Hematopoietic multipotent progenitor cell treated with erythropoietin and hydrocortisone succinate and interleukin-3 and kit ligand, for 6 days (in vitro differentiated cells): ENCODE results near the gene SPSB1.

Source experiments
- DNase-seq: peaks from one replicate; pipeline ENCODE4 v3.0.0-alpha.2; 2015

The SPSB1 gene

DNA sequence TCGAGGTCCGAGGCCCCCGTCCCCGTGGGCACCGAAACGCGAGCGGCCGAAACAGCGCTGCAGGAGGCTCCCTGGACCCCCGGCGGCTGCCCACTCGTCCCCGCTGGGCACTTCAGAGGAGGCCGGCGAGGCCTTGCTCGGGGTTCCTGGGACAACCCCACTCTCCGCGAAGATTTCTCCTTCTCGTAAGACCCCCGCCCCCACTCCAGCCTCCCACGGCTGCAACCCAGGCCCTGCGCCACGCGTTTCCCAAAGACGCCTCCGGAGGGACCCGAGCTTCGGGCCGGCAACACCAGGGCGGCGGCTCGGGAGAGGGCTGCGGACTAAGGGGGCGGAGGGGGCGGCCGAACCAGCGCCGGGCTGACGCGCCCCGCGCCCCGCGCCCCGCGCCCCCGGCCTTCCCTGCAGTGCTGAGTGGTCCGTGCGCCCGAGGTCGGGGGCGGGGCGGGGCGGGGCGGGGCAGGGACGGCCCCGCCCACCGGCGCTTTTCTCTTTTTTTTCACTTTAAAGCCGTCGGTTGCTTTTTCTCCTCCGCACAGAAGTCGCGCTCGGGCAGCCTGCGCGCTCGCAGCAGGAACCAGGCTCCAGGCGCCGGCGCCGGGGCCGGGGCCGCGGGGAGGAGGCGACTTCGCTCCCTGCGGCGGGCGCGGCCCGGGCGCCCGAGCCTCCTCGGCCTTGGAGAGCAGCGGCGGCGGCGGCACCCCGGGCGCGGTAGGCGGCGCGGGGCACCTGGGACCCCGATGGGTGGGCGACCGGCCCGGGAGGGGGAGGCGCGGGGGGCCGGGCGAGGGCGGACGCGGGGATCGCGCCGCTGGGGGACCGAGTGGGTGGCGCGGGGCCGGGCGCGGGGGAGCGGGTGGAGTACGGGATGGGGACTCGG, at the start of gene SPSB1:
Gene SPSB1 (plus strand): TSS at position 534 of the 880 bp plus-strand sequence. CDS start 62,998 bp downstream, outside the sequence.
- peak; percentile 81 for DNase-seq

DNA sequence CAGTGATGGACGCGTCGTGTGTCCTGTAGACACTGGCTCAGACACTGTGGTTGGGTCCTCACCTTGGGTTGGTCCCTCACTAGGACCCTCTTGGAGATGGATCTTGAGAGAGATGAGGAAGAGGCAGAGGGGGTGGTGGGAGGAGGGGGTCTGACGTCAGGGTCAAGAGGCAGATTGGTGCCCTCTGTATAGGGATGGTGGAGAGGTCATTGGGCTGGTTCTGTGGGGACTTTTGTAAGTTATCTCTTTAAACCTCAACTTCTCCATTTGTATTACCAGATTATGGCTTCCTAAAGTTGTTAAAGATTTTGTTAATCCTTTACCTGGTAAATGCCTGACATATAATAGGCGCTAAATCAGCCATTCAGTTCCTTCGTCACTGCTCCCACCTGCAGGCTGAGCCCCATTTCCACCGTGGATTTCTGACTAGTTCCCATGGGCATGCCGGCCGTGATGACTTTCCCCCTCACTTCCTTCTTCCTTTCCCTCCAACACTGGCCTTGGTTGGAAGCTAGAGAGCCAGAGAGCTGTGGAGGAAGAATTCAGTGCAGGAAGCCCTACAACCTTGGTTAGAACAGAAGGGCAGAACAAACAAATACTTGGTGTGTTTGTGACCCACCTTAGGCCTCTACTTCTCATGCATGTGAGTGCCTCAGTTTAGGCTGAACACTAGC, 49.5 kb upstream of the SPSB1 start:
- DNase-seq: peak; percentile 18

DNA sequence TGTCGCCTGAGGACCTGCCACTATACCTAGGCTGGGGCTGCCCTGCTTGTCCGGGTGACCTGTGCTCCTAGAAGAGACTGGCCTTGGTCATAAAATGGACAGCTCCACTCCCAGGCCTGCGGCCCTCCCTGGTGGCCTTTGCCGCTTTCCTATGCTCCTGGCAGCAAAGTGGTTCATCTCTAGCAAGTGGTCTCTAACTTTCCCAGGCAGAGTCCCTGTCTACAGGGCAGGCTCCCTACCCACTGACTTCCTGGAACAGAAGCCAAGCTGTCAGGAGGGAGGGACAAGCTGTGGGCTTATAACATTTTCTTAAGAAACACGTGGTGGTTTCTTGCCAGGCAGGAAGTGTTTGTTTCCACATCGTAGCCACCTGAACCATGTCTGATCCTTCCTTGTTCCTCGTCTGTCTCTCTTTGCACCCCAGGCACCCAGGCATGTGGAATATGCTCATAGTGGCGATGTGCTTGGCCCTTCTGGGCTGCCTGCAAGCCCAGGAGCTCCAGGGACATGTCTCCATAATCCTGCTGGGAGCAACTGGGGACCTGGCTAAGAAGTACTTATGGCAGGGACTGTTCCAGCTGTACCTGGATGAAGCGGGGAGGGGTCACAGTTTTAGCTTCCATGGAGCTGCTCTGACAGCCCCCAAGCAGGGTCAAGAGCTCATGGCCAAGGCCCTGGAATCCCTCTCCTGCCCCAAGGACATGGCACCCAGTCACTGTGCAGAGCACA, 48.0 kb upstream of the SPSB1 start:
- peak; percentile 41 for DNase-seq

DNA sequence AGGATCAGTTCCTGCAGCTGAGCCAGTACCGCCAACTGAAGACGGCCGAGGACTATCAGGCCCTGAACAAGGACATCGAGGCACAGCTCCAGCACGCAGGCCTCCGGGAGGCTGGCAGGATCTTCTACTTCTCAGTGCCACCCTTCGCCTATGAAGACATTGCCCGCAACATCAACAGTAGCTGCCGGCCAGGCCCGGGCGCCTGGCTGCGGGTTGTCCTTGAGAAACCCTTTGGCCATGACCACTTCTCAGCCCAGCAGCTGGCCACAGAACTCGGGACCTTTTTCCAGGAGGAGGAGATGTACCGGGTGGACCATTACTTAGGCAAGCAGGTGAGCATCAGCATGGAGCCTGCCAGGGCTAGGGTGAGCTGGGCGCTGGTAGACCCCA, 47.5 kb upstream of the SPSB1 start:
- DNase-seq: no peak

DNA sequence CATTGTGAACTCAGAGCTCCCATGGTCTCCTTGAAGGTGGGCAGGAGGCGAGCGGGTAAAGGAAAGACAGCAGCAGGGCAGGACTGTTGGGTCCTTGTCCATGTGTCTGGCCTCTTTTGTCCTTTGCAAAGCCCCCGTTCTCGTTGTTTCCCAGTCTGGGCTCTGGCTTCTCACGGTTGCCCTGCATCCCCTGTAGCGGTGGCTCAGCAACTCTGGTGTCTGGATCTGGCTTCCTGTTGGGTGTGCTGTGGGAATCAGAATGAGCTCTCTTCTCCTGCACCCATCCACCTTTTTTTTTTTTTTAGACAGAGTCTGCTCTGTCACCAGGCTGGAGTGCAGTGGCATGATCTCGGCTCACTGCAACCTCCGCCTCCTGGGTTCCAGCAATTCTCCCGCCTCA, 47.0 kb upstream of the SPSB1 start:
- no peak for DNase-seq

DNA sequence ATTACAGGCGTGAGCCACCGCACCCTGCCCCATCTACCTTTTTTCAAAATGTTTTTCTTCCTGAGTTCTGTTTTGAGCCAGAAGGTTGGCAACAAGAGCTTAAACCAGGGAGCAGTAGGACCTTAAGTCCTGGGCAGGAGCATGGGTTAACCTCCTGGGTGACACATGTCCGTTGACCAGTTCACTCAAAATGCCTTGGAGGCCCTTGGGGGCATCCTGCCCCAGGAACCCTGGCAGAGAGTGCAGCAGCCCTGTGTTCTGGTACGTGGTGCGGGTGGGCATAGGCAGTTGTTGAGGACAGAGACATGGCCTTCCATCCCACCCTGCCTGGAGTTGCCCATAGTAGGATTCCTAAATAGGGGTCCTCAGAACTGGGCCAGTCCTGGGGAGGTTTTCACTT, 46.5 kb upstream of the SPSB1 start:
- no peak for DNase-seq

DNA sequence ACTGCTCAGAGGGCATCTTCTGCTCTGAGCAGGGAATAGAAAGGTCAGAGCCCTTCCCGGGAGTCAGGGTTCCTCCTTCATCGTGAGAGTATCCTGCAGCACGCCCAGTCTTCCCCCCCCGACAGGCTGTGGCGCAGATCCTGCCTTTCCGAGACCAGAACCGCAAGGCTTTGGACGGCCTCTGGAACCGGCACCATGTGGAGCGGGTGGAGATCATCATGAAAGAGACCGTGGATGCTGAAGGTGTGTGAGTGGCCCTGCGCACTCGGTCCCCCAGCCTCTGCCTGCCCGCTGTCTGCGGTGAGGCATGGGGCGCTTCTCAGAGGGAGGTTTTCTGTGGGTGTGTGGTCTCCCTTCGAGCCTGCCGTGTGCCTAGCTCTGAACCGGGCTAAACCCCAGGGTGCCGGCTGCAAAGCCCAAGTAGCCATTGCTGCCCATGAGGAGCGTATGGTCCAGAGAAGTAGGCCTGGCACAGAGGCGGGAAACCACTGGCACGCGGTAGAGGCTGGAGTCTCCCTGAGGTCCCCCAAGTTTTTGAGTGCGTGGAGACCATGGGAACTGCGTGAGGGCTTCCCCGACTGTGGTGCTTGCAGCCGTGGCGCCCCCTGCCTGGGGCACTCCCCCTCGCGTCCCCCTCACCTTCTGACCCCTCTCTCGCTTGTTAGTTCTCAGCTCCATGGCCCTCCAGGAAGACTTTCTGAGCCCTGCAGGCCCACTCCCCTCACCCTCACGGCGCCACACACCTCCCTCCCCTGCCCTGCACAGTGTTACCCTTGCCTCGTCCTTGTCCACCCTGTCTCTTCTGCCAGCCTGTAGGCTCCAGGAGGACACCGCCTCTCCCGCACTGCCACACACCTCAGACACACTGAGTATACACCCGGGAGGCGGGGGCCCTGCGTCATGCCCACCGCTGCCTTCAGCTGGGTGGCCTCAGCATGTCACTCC, 45.6 kb upstream of the SPSB1 start:
- no peak for DNase-seq

DNA sequence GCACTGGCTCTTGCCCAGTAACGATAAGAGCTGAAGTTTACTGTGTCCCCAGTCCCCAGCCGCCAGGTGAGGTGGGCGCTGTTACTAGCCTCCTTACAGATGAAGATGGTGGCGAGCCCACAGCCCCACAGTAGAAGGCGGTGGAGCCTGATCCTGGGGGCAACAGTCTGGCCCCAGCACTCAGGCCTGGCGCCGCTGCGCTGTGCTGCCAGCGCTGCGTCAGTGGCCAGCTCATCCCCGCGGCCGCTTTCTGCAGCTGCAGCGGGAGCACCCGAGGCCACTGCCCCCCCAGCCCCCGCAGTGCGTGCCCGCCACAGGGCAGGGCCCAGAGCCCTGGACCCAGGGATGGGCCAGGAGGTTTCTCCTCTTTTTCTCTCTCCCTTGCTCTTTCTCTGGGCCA, 44.8 kb upstream of the SPSB1 start:
- no peak for DNase-seq

DNA sequence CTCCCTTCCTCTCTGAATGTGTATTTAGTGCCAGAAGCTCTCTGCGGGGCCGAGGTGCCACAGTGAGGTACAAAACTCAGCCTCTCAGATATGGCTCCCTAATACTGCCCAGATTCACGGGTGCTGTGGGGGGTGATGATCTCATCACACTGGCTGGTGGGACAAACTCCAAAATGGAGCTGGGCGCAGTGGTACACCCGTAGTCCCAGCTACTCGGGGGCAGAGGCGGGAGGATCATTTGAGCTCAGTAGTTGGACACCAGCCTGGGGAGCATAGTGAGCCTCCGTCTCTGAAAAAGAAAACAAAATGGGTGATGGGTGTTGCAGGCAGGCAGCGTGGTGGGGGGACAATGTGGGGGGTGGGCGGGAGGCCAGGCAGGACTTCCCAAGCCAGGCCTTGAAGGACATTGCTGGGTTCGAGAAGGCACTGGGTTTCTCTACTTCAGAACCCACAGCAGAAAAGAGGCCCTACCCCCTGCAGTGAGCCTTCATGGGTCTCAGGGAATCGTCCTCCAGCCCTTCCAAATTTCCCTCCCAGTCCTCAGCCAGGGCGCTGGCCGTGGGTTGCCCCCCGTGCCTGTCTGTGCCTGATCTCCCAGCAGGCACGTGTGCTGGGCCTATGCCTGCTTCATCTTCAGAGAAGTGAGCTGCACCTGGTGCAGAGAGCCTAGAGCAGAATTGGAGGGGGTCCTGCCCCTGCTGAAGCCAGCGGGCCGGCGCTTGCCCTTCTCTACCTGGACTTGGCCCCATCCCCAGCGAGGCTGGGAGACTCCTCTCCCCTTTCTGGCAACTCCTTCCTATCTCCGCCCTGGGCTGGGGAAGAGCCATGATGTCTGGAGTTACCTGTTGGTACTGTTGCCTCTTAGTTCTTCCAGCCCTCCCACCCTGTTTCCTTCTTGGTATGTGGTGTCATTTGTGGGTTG, 44.1 kb upstream of the SPSB1 start:
- no peak for DNase-seq

DNA sequence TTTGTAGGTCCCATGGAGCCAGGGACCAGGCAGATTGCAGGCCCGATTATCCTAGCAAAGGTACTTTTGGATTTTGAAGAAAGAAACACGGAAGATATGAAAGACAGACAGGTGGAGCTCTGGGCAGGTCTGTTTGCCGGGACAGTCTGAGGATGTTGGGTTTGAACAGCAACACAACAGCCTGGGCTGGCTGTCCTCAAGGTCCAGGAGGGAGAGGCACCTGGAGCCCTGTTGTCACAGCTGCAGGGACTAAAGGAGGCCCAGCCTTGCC, 43.5 kb upstream of the SPSB1 start:
- no peak for DNase-seq

DNA sequence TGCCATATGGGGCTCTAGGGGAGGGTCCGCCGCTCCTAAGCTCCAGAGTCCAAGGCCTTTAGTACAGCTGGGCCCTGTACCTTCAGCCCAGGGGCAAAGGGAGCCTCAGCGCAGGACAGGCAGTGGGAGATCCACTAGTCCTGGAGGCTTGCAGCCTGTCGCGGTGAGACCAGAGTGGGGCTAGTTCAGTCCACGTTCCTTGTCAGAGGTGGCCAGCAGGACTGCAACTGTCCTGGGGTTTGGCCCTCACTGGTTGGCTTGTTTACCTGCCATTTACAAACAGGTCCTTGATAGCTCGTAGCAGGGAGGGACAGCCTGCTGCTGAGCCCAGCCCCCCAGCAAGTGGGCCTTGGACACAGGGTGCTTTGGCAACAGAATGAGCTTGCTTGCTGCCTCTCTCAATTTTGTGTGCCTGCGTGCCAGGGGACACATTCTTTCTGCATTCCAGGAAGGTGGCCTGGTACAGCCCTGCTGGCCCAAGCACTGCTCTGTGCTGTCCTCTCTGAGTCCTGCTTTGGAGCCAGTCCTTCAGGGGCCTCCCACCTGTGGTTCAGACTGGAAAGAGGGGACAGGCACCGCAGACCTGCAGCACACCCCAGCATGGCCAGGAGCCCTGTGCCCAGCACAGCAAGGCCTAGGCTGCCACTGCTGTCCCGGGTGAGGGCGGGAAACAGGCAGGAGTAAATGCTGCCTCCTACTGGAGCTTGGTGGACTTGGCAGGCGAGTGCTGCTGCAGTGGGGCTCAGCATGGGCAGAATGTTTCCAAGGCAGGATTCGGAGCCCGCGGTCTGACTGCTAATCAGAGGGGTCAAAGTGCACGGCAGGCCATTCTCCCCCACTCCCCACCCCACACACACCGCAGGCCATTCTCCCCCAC, 42.9 kb upstream of the SPSB1 start:
- peak; percentile 69 for DNase-seq

DNA sequence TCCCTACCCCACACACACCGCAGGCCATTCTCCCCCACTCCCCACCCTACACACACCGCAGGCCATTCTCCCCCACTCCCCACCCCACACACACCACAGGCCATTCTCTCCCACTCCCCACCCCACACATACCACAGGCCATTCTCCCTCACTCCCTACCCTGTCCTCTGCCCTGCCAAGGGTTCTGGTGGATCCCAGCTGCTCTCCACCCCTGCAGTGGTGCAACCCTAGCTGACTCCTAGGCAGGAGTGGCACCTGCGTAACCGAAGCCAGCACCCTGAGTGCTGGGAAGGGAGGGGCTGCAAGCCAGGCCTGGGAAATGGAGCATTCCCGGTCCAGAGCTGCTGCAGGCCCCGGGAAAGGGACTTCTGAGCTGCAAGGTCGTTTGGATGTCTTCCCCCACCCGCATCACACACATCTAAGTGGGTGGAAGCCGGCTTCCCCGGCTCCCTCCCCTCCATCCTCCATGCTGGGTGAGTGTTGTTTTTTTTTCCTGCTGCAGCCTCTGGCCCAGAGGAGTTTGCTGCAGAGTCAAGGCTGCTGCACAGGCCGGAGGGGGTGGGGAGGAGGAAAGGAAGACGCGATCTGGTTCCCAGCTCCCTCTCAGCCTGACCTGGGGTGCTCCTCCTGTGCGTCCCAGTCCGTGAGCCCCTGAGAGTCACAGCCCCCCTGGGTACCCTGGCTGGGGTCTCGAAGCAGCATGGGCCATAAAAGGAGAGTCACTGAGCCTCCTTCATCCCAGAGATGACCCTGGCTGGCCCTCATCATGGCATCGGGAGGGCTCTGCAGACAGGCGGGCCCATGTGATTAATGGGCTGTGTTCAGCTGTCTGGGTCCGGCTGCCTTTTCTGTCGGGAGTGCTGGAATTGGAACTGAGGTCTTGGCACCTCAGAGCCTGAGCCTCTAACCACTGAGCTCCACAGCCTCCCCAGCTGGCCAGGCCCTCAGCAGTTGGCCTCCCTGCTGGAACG, 42.0 kb upstream of the SPSB1 start:
- no peak for DNase-seq

DNA sequence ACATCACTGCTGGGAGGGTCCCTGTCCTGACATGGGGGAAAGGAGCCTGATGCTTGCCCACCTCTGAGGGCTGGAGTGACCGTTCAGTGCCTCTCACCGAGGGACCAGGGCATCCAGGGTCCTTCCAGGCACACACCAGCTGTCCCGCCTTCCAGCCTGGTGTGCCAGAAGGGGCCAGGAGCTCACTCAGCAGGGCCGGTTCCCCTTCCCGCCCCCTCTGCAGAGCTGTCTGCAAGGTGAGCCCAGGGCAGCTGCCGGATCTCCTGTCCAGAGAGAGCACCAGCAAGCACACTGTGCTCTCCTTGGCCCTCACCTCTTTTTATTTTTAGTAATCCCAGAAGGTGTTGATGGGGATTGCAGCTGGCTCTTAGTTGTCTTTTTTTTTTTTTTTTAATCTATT, 41.2 kb upstream of the SPSB1 start:
- DNase-seq: no peak

DNA sequence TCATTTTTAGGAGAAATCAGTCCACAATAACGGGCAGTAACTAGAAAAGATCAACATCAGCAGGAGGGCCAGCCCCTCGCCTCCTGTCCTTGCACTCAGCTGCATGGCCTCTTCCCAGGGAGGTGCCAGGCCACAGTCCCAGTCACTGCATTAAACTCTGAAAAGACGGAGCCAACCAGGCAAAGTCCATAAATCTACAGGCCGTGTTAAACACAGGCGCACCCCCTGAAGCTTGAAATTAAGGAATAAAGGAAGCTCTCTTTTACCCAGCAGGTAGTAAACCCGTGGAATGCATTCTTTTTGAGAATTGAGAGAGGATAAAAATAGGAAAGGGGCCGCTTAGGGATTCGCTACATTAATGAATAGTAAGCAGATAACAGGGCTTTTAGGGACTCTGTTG, 39.7 kb upstream of the SPSB1 start:
- DNase-seq: no peak

DNA sequence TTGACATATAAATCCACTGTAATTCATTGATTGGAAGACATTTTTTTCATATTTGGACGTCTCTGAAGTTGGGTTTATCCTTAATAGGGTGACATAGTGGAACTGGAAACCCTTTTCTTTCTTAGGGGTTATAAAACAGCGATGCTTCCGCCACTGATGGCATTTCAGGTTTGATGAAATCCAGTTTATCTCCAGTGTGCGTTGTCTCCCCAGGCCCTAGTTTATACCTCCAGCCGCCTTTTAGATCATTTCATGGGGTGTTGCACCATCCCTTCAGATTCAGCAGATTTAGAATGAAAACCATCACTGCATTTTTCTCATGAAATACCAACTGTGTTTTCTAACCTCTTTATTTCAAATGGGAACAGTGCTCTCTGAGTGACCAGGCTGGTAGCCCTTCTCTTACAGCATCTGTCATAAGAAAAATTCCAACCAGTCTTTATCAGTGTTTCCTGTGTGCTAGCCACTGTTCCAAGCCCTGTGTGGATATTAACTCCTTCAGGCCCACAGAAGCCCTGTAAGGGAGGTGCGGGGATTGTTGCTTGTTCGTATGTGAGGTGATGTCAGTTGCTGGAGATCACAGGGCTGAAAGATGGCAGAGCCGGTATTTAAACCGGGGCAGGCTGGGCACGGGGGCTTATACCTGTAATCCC, 39.1 kb upstream of the SPSB1 start:
- no peak for DNase-seq

DNA sequence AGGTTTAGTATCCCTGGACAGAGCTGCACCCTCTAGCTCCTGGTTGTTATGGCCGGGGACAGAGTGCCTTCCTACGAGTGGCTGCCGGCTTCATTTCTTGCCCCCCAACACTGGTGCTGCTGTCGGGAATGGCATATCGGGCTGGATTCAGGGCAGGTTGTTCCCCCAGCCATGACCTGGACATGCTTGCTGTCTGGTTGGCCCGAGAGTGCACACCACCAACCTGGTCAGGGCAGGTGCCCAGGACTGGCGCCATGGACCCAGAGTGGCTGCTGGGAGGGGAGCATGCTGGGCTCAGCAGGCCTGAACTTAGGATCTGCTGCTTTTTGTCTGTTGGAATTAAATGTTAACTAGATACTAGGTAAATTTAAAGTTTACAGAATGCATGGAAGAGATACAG, 36.4 kb upstream of the SPSB1 start:
- DNase-seq: no peak

DNA sequence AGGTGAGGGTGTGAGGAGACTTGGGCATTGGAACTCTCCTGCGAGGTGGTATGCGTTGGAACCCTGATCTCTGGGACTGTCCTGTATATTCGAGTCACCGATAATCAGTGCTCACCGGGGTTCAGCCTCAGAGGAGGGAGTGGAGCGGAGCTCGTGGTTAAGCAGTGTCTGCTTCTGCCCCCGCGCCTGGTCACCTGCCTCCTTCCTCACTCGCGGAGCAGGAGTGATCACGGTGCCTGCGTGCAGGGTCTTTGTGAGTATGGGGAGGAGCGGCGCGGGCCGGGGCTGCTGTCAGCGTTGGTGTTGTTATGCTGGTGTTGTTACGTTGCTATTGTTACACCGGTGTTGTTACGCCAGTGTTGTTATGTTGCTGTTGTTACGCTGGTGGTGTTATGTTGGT, 34.8 kb upstream of the SPSB1 start:
- no peak for DNase-seq

DNA sequence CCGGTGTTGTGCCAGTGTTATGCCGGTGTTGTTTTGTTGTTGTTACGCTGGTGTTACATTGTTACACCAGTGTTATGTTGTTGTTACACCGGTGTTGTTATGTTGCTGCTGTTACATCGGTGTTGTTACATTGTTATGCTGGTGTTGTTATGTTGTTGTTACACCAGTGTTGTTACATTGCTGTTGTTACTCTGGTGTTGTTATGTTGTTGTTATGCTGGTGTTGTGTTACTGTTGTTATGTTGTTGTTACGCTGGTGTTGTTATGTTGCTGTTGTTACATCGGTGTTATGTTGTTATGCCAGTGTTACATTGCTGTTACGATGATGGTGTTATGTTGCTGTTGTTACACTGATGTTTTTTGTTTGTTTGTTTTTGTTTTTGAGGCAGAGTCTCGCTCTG, 34.1 kb upstream of the SPSB1 start:
- DNase-seq: no peak
